DMS 273 treated with DMSO at 0.1 percent for 48 hours (cell line): ENCODE data around the gene EYS.

Experiments used
- DNase-seq: peaks from one replicate; lab custom pipeline; 2025; lab: John Stamatoyannopoulos, UW

Gene EYS

GRCh38 chr6:64955435-64955848 lies 751.6 kb downstream of the EYS start:
- no peak for DNase-seq

- DNase-seq = no peak
These were observed 757.8 kb downstream of the EYS start for GRCh38 chr6:64949257-64949656.

- no peak for DNase-seq
These were observed 758.8 kb downstream of the EYS start for GRCh38 chr6:64948261-64948660.

- DNase-seq = no peak
These were observed 761.6 kb downstream of the EYS start for GRCh38 chr6:64945450-64945849.

GRCh38 chr6:64932486-64932885 lies 774.5 kb downstream of the EYS start:
- peak; percentile 21 for DNase-seq

GRCh38 chr6:64930681-64931080 lies 776.3 kb downstream of the EYS start:
- DNase-seq = peak; percentile 94

GRCh38 chr6:64926051-64926450 lies 781.0 kb downstream of the EYS start:
- DNase-seq = no peak

- DNase-seq = no peak
These were observed 786.8 kb downstream of the EYS start for GRCh38 chr6:64920257-64920656.

GRCh38 chr6:64914124-64914523 lies 792.9 kb downstream of the EYS start:
- DNase-seq = no peak

- DNase-seq = no peak
These were observed 794.1 kb downstream of the EYS start for GRCh38 chr6:64912966-64913365.

GRCh38 chr6:64908104-64908503 lies 798.9 kb downstream of the EYS start:
- DNase-seq = no peak

GRCh38 chr6:64904616-64905015 lies 802.4 kb downstream of the EYS start:
- DNase-seq = no peak

- DNase-seq = no peak
These were observed 804.4 kb downstream of the EYS start for GRCh38 chr6:64902596-64902995.

- DNase-seq = no peak
These were observed 810.1 kb downstream of the EYS start for GRCh38 chr6:64896939-64897338.

GRCh38 chr6:64895945-64896344 lies 811.1 kb downstream of the EYS start:
- DNase-seq = no peak

GRCh38 chr6:64890609-64891008 lies 816.4 kb downstream of the EYS start:
- no peak for DNase-seq

- DNase-seq = no peak
These were observed 817.9 kb downstream of the EYS start for GRCh38 chr6:64889144-64889543.

GRCh38 chr6:64874776-64875175 lies 832.2 kb downstream of the EYS start:
- no peak for DNase-seq

GRCh38 chr6:64872633-64873032 lies 834.4 kb downstream of the EYS start:
- no peak for DNase-seq

- DNase-seq = no peak
These were observed 845.9 kb downstream of the EYS start for GRCh38 chr6:64861039-64861651.

- no peak for DNase-seq
These were observed 846.8 kb downstream of the EYS start for GRCh38 chr6:64860203-64860602.

- no peak for DNase-seq
These were observed 856.9 kb downstream of the EYS start for GRCh38 chr6:64850121-64850520.

- DNase-seq = no peak
These were observed 858.6 kb downstream of the EYS start for GRCh38 chr6:64848467-64848866.

GRCh38 chr6:64847396-64847795 lies 859.6 kb downstream of the EYS start:
- no peak for DNase-seq

GRCh38 chr6:64838726-64839125 lies 868.3 kb downstream of the EYS start:
- no peak for DNase-seq
